SK-N-MC (cell line): Measurements from ENCODE around the gene NACAD.

ENCODE experiments used
- DNase-seq: peaks from one replicate; pipeline ENCODE4 v3.0.0-alpha.2; 2011; ENCODE audit warnings: low read depth, low spot score
- H3K27ac ChIP-seq: fragments of 200-600 bp; sonication (generic); 2 replicates; pipeline ENCODE4 v1.5.1; 2016; ENCODE audit warnings: mixed run types
- H3K36me3 ChIP-seq: fragments of 200-600 bp; sonication (generic); 2 replicates; pipeline ENCODE4 v1.6.1; 2017; ENCODE audit warnings: antibody characterized with exemption, low read length, mixed read lengths; ENCODE audit not compliant: insufficient read depth
- H3K4me3 ChIP-seq: fragments of 200-600 bp; sonication (generic); 2 replicates; pipeline ENCODE4 v1.5.1; 2016
- H3K9ac ChIP-seq: fragments of 200-600 bp; sonication (generic); 2 replicates; pipeline ENCODE4 v1.8.0; 2017; ENCODE audit warnings: mixed run types, mixed read lengths; ENCODE audit not compliant: insufficient read length
- H3K9me3 ChIP-seq: fragments of 200-600 bp; sonication (generic); 2 replicates; pipeline ENCODE4 v1.6.1; 2017; ENCODE audit warnings: low read depth, mild to moderate bottlenecking, antibody characterized with exemption, low read length, moderate library complexity, mixed read lengths
- EZH2 ChIP-seq: fragments of 200-600 bp; sonication (generic); IDR thresholded peaks from one replicate; pipeline ENCODE4 v1.6.1; 2017; ENCODE audit warnings: antibody characterized with exemption
- FOXP2 ChIP-seq: optimal IDR thresholded peaks from 2 replicates; pipeline ENCODE3; 2011; ENCODE audit warnings: mild to moderate bottlenecking, moderate library complexity; ENCODE audit not compliant: insufficient read depth; ENCODE audit errors: extremely low read length, control extremely low read depth
- POLR2AphosphoS5 ChIP-seq: IDR thresholded peaks from 2 replicates; pipeline ENCODE4 v1.6.1; 2012; ENCODE audit warnings: mild to moderate bottlenecking, low read depth, low read length, borderline replicate concordance

NACAD gene

GRCh38 chr7:45073031-45073785 lies 15.6 kb downstream of the NACAD start:
- no peak overlapping the region for H3K27ac ChIP-seq
- no peak overlapping the region for H3K4me3 ChIP-seq
- H3K9me3 ChIP-seq, result no peaks in the 10 kb centered on the region
- peaks cover 5% of the 10 kb centered on the region; the same call in 1 of the 2 replicates for H3K36me3 ChIP-seq
- H3K9ac ChIP-seq, result no peak overlapping the region
- DNase-seq, result no peak
- TF ChIP-seq POLR2AphosphoS5 (no peak), FOXP2 (no peak), EZH2 (no peak)

GRCh38 chr7:45072131-45073030 lies 16.4 kb downstream of the NACAD start:
- Histone ChIP-seq H3K9ac (no peak overlapping the region), H3K36me3 (peaks cover 5% of the 10 kb centered on the region; the same call in 1 of the 2 replicates), H3K9me3 (no peaks in the 10 kb centered on the region), H3K27ac (no peak overlapping the region), H3K4me3 (no peak overlapping the region)
- DNase-seq, result no peak
- no peak for TF ChIP-seq EZH2
- TF ChIP-seq POLR2AphosphoS5, result no peak
- no peak for TF ChIP-seq FOXP2

- Histone ChIP-seq H3K27ac (no peak overlapping the region), H3K36me3 (peaks cover 5% of the 10 kb centered on the region; the same call in 1 of the 2 replicates)
Measured at GRCh38 chr7:45071528-45071927, 17.2 kb downstream of the NACAD start.

GRCh38 chr7:45070254-45070642 lies 18.5 kb downstream of the NACAD start:
- TF ChIP-seq EZH2 (no peak), POLR2AphosphoS5 (no peak), FOXP2 (no peak)
- no peak for DNase-seq
- H3K9me3 ChIP-seq, result no peaks in the 10 kb centered on the region
- no peak overlapping the region for H3K27ac ChIP-seq
- no peak overlapping the region for H3K4me3 ChIP-seq
- no peak overlapping the region for H3K9ac ChIP-seq
- peaks cover 5% of the 10 kb centered on the region; the same call in 1 of the 2 replicates for H3K36me3 ChIP-seq

More at GRCh38 chr7:45071528-45071927, 17.2 kb downstream of the NACAD start:
- TF ChIP-seq POLR2AphosphoS5 (no peak), FOXP2 (no peak), EZH2 (no peak)
- Histone ChIP-seq H3K4me3 (no peak overlapping the region), H3K9ac (no peak overlapping the region), H3K9me3 (no peaks in the 10 kb centered on the region)
- no peak for DNase-seq

GRCh38 chr7:45069444-45070253 lies 19.1 kb downstream of the NACAD start:
- DNase-seq, result no peak
- H3K36me3 ChIP-seq, result peaks cover 6% of the 10 kb centered on the region; the same call in 1 of the 2 replicates
- H3K9ac ChIP-seq, result no peak overlapping the region
- no peak overlapping the region for H3K27ac ChIP-seq
- H3K9me3 ChIP-seq, result no peaks in the 10 kb centered on the region
- no peak overlapping the region for H3K4me3 ChIP-seq
- no peak for TF ChIP-seq FOXP2
- TF ChIP-seq POLR2AphosphoS5, result no peak
- no peak for TF ChIP-seq EZH2

GRCh38 chr7:45068236-45069023 lies 20.3 kb downstream of the NACAD start:
- no peak overlapping the region for H3K4me3 ChIP-seq
- H3K36me3 ChIP-seq, result peaks cover 17% of the 10 kb centered on the region; the same call in 1 of the 2 replicates
- H3K9me3 ChIP-seq, result no peaks in the 10 kb centered on the region
- TF ChIP-seq FOXP2 (no peak), POLR2AphosphoS5 (no peak), EZH2 (no peak)
- H3K27ac ChIP-seq, result no peak overlapping the region
- no peak for DNase-seq
- no peak overlapping the region for H3K9ac ChIP-seq

- Histone ChIP-seq H3K4me3 (no peak overlapping the region), H3K27ac (no peak overlapping the region)
Measured at GRCh38 chr7:45067582-45067981, 21.2 kb downstream of the NACAD start.

More at GRCh38 chr7:45067582-45067981, 21.2 kb downstream of the NACAD start:
- DNase-seq, result no peak
- no peaks in the 10 kb centered on the region for H3K9me3 ChIP-seq
- H3K36me3 ChIP-seq, result peaks cover 18% of the 10 kb centered on the region; the same call in 1 of the 2 replicates
- TF ChIP-seq POLR2AphosphoS5 (no peak), EZH2 (no peak)
- H3K9ac ChIP-seq, result no peak overlapping the region
